PC-9 (cell line): ENCODE results near the gene INPPL1. TPM values are rescaled to one million over a fixed set of nuclear protein-coding genes. Genes with fewer than 3 reads are reported as not detected.

Source experiments
- BruUV-seq: library from RNA; stranded (reverse); fragments of 400-500 nt; replicated peaks from 2 replicates; lab custom pipeline; 2021; lab: Mats Ljungman, UMichigan
- CTCF ChIA-PET: fragments of 300-600 bp; sonication (Branson Sonifier 250); formaldehyde crosslinking; loops from one replicate; lab custom pipeline; 2022; ENCODE audit warnings: antibody characterized with exemption; lab: Charles Lee
- POLR2A ChIA-PET: fragments of 300-600 bp; sonication (Branson Sonifier 250); formaldehyde crosslinking; loops from one replicate; lab custom pipeline; 2022; ENCODE audit warnings: antibody characterized with exemption; ENCODE audit not compliant: unreplicated experiment; lab: Charles Lee
- DNase-seq, 2 experiments: peaks; one replicate each; pipeline versions ENCODE4 v3.0.0 to v3.0.0-alpha.2; 2015 to 2022; ENCODE audit warnings: mixed read lengths in 1 of 2
- H2AFZ ChIP-seq: fragments of 200-600 bp; sonication (generic); 2 replicates; pipeline ENCODE4 v1.8.1; 2017; ENCODE audit warnings: antibody characterized with exemption
- H3F3A ChIP-seq: fragments of 200-600 bp; sonication (generic); 2 replicates; pipeline ENCODE4 v1.8.1; 2017; ENCODE audit warnings: antibody characterized with exemption, mild to moderate bottlenecking, low read depth; ENCODE audit not compliant: insufficient read depth
- H3K27ac ChIP-seq: fragments of 200-600 bp; sonication (generic); 2 replicates; pipeline ENCODE4 v1.6.1; 2016; ENCODE audit warnings: mixed run types
- H3K27me3 ChIP-seq: fragments of 200-600 bp; sonication (generic); 2 replicates; pipeline ENCODE4 v1.6.1; 2016; ENCODE audit warnings: low read depth, mixed run types; ENCODE audit not compliant: insufficient read depth
- H3K36me3 ChIP-seq: fragments of 200-600 bp; sonication (generic); 2 replicates; pipeline ENCODE4 v1.6.1; 2016; ENCODE audit warnings: low read depth, mixed run types
- H3K4me1 ChIP-seq: fragments of 200-600 bp; sonication (generic); replicated peaks from 2 replicates; pipeline ENCODE4 v1.6.1; 2016; ENCODE audit warnings: mixed run types; ENCODE audit not compliant: insufficient read depth
- H3K4me2 ChIP-seq: fragments of 200-600 bp; sonication (generic); 2 replicates; pipeline ENCODE4 v1.6.1; 2017; ENCODE audit warnings: mixed run types
- H3K4me3 ChIP-seq: fragments of 200-600 bp; sonication (generic); 2 replicates; pipeline ENCODE4 v1.6.1; 2016; ENCODE audit warnings: mixed run types
- H3K79me2 ChIP-seq: fragments of 200-600 bp; sonication (generic); 2 replicates; pipeline ENCODE4 v1.6.1; 2017; ENCODE audit warnings: low read depth, mixed run types
- H3K9me2 ChIP-seq: fragments of 200-600 bp; sonication (generic); 2 replicates; pipeline ENCODE4 v1.8.1; 2017; ENCODE audit warnings: mild to moderate bottlenecking; ENCODE audit not compliant: insufficient read depth
- H3K9me3 ChIP-seq: fragments of 200-600 bp; sonication (generic); 2 replicates; pipeline ENCODE4 v1.8.1; 2016; ENCODE audit warnings: low read depth; ENCODE audit not compliant: insufficient read depth
- H4K20me1 ChIP-seq: fragments of 200-600 bp; sonication (generic); 2 replicates; pipeline ENCODE4 v1.8.1; 2017; ENCODE audit not compliant: insufficient read depth
- EZH2 ChIP-seq: fragments of 200-600 bp; sonication (generic); IDR thresholded peaks from 2 replicates; pipeline ENCODE4 v1.8.0; 2017; ENCODE audit warnings: antibody characterized with exemption, low read depth
- intact Hi-C: fragments of 100-400 bp; cut with micrococcal nuclease; formaldehyde crosslinking; loops from one replicate; pipeline ENCODE4 v1.10.0; 2022; ENCODE audit not compliant: unreplicated experiment
- total RNA-seq: library from RNA; stranded (reverse); gene quantifications from 2 replicates; pipeline ENCODE4 v1.2.3, GENCODE V29; 2021
- TF ChIP-seq, protein P1 (sequence below): fragments of 200-600 bp; sonication (generic); conservative IDR thresholded peaks from 2 replicates; pipeline ENCODE4 v1.6.1; 2017; ENCODE audit warnings: mixed run types, antibody characterized with exemption, mild to moderate bottlenecking, moderate library complexity

Gene INPPL1
- total RNA-seq, 1 experiment from 2014 or later, result 199 TPM

DNA sequence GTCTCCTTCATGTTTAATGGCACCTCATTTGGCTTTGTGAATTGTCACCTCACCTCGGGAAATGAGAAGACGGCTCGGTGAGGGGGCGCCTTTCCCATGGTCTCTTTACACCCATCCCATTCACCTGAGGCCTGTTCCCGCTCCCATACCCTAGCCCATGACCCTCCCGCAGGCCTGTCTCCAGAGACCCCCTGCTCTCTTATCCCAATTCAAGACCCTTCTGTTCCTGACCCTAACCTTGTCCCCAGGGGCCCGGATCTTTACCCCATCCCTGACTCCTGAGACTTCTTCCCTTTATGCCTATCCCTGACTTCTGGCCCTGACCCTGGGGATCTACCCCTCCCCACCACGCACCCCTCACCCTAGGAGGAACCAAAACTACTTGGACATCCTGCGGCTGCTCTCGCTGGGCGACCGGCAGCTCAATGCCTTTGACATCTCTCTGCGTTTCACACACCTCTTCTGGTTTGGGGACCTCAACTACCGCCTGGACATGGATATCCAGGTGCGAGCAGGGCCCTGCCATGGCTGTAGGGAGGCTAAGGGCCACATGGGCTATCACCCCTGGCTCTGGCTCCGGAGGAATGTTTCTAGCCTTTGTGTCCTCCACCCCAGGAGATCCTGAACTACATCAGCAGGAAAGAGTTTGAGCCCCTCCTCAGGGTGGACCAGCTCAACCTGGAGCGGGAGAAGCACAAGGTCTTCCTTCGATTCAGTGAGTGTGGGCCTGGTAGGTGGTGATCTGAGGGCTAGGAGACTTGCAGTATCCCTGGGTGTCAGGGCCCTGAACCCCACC, 7.9 kb downstream of the INPPL1 start:
- CTCF ChIA-PET, result no interaction called here
- no peaks in the 10 kb centered on the region for H3K9me3 ChIP-seq
- H3K27ac ChIP-seq, result no peak overlapping the region
- TF ChIP-seq, protein P1, sequence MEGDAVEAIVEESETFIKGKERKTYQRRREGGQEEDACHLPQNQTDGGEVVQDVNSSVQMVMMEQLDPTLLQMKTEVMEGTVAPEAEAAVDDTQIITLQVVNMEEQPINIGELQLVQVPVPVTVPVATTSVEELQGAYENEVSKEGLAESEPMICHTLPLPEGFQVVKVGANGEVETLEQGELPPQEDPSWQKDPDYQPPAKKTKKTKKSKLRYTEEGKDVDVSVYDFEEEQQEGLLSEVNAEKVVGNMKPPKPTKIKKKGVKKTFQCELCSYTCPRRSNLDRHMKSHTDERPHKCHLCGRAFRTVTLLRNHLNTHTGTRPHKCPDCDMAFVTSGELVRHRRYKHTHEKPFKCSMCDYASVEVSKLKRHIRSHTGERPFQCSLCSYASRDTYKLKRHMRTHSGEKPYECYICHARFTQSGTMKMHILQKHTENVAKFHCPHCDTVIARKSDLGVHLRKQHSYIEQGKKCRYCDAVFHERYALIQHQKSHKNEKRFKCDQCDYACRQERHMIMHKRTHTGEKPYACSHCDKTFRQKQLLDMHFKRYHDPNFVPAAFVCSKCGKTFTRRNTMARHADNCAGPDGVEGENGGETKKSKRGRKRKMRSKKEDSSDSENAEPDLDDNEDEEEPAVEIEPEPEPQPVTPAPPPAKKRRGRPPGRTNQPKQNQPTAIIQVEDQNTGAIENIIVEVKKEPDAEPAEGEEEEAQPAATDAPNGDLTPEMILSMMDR, result no peak
- H3K4me1 ChIP-seq, result no peaks in the 10 kb centered on the region
- POLR2A ChIA-PET, result no interaction called here
- H4K20me1 ChIP-seq, result peaks cover 9% of the 10 kb centered on the region
- DNase-seq, result no peak
- no peak overlapping the region for H3K4me2 ChIP-seq
- no peak overlapping the region for H3K4me3 ChIP-seq
- H3K36me3 ChIP-seq, result peaks cover 24% of the 10 kb centered on the region
- H2AFZ ChIP-seq, result no peak overlapping the region
- BruUV-seq, result no TSS peak
- no peaks in the 10 kb centered on the region for H3K9me2 ChIP-seq
- intact Hi-C loops, result no loop called here
- peaks cover 27% of the 10 kb centered on the region for H3F3A ChIP-seq
- H3K79me2 ChIP-seq, result no peaks in the 10 kb centered on the region
- no peaks in the 10 kb centered on the region for H3K27me3 ChIP-seq

DNA sequence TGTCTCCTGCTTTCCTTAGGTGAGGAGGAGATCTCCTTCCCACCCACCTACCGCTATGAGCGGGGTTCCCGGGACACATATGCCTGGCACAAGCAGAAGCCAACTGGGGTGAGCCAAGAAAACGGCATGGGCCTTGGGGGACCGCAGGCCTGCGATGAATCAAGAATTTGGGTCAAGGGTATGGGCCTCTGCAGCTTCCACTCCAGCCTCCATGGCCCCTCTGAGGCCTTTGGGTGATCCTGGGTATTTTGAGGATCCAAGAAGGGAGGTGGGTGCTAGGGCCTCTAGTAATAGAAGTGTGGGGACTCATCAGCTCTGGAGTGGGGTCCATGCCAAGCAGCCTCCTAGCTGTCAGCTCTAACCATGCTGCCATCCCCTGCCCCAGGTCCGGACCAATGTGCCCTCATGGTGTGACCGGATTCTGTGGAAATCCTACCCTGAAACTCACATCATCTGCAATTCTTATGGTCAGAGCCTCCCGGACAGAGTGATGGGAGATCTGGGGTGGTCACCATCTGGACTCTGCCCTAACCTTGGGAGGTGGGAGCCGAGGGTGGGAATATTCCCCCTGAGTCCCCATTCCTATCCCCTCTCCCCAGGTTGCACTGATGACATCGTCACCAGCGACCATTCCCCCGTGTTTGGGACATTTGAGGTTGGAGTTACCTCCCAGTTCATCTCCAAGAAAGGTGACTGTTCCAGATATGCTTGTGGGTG, 8.6 kb downstream of the INPPL1 start:
- no peaks in the 10 kb centered on the region for H3K79me2 ChIP-seq
- ChIA-PET POLR2A (no interaction called here), CTCF (no interaction called here)
- peaks cover 17% of the 10 kb centered on the region for H4K20me1 ChIP-seq
- no peak overlapping the region for H3K27ac ChIP-seq
- intact Hi-C loops, result no loop called here
- no peaks in the 10 kb centered on the region for H3K4me1 ChIP-seq
- H3K4me3 ChIP-seq, result no peak overlapping the region
- no peak overlapping the region for H3K4me2 ChIP-seq
- BruUV-seq, result no TSS peak
- H3K36me3 ChIP-seq, result peaks cover 28% of the 10 kb centered on the region
- TF ChIP-seq, protein P1, result no peak
- TF ChIP-seq EZH2, result no peak
- H3K9me3 ChIP-seq, result no peaks in the 10 kb centered on the region
- peaks cover 34% of the 10 kb centered on the region for H3F3A ChIP-seq
- H3K27me3 ChIP-seq, result no peaks in the 10 kb centered on the region
- no peaks in the 10 kb centered on the region for H3K9me2 ChIP-seq
- DNase-seq, result no peak
- H2AFZ ChIP-seq, result no peak overlapping the region

DNA sequence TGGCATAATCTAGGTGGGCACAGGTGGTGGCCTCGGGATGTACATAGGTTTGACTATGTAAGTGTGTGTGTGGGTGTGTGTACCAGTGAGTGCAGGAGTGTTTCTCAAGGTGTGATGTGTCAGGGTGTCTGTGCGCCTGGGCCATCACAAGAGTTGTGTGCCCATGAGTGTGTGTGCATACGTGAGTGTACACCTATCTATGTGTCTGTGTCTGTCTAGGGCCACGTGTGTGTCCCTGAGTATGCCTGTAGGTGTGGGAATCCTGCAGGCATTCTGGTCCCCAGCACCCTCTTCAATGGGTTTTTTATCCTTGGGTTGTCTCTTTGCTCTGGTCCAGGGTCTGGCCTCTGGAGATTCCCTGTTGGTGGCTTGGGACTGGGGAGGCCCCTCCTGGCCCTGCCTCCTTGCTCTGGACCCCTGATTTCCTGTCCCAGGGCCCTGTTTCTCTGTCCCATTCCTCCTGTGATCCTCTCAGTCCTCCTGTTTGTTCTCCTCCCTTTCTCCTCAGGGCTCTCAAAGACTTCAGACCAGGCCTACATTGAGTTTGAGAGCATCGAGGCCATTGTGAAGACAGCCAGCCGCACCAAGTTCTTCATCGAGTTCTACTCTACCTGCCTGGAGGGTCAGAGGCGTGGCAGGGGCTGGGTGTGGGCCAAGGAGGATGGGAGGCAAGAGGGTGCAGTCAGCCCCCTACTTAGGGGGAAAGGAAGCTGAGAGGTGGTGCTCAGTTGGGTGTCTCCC, 9.4 kb downstream of the INPPL1 start:
- CTCF ChIA-PET, result no interaction called here
- Histone ChIP-seq H3K27me3 (no peaks in the 10 kb centered on the region), H3K36me3 (peaks cover 23% of the 10 kb centered on the region)

More for the DNA sequence above, 9.4 kb downstream of the INPPL1 start:
- Histone ChIP-seq H3F3A (peaks cover 41% of the 10 kb centered on the region), H3K79me2 (no peaks in the 10 kb centered on the region), H3K4me2 (no peak overlapping the region), H3K4me1 (no peaks in the 10 kb centered on the region), H2AFZ (no peak overlapping the region), H3K4me3 (no peak overlapping the region), H3K27ac (no peak overlapping the region), H3K9me2 (no peaks in the 10 kb centered on the region), H3K9me3 (no peaks in the 10 kb centered on the region), H4K20me1 (peaks cover 20% of the 10 kb centered on the region)
- intact Hi-C loops, result no loop called here
- POLR2A ChIA-PET, result no interaction called here
- no peak for DNase-seq
- TF ChIP-seq, protein P1, result no peak
- TF ChIP-seq EZH2, result no peak
- BruUV-seq, result TSS peak; percentile 16
